SHP77 (cell line): ENCODE measurements around the gene WFDC5.
"Not testable (repeated sequence)": the region's sequence is repeated elsewhere in the genome, so short reads cannot be mapped to it uniquely, and the experiment has no call there.

Experiments
- DNase-seq, 2 experiments: peaks; one replicate each; lab custom pipeline; 2025; lab: John Stamatoyannopoulos, UW

The WFDC5 gene

GRCh38 chr20:45114465-45115385, at the start of gene WFDC5:
WFDC5 (minus strand) TSS chr20:45115174; CDS start chr20:45115083, 91 bp downstream.
- no peak for DNase-seq

DNA sequence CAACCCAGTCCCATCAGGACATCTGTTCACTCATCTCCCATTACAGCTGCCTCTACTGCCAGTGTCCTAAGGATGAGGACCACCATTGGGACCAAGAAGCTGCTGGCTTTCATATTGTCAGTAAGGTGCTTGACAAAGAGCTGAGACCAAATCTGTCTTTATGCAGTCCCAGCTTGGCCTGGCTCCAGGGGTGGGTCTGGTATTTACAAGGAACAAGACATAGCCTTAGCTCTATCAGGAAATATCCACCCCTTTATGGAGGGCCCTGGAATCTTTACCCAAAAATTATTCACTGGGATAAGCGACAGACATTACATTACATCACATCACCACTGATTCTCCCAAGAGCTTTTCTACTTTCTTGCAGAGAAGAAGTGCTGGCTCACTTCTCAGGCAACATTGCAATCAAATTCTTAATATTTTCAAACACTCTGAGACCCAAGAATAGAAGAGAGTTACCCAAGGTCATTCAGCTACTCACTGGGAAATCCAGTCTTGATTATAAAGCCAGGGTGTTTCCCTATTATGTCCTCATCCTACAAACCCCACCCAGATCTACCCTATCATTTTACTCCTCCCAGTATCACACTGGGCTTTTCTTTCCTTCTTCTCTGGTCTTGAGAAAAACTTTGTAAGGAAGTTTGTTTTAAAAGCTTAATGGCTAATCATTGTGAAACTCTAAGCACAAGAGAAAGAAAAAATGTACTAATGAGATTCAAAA, 48.3 kb upstream of the WFDC5 start:
- no peak for DNase-seq

GRCh38 chr20:45157962-45158361, 43.0 kb upstream of the WFDC5 start:
- no peak for DNase-seq

- no peak for DNase-seq
These were observed 41.7 kb upstream of the WFDC5 start for GRCh38 chr20:45156713-45157112.

- not testable (repeated sequence) for DNase-seq
These were observed 39.8 kb upstream of the WFDC5 start for GRCh38 chr20:45154794-45155193.

DNA sequence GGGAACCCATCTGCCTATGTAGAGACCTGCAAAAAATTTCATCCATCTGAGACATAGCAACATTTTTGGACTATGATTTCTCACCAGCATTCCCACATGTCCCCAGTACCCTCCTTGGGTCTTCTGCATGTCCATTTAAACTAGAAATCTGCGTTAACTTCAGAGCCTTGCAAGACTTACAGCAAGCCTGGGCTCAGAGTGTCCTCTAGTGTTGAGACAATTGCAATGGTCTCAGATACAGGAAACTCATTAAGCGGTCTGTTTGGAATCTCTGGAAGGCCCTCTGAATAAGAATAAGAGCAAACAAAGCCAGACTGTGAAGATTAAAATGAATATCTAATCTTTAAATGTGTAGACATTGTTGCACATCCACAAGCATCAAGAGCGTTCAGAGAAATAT, 39.2 kb upstream of the WFDC5 start:
- no peak for DNase-seq

DNA sequence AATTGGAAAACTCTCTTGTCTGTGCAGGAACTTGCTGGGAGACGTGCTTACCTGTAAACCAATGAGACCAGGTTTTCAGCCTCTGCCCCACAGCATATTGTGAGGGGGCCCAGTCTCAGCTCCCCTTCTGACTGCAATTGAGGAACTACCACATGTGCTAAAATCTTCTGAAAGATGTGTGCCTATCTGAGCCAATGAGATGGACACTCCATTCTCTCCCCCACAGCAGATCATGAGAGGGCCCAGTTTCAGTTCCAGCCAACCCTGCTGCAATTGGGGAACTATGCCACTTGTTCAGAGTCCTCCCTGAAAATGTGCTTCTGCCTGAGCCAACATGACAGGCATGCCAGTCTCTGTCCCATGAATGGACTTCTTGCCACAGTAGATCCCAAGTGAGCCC, 38.8 kb upstream of the WFDC5 start:
- DNase-seq = no peak

- no peak for DNase-seq
These were observed 38.2 kb upstream of the WFDC5 start for GRCh38 chr20:45153147-45153546.

DNA sequence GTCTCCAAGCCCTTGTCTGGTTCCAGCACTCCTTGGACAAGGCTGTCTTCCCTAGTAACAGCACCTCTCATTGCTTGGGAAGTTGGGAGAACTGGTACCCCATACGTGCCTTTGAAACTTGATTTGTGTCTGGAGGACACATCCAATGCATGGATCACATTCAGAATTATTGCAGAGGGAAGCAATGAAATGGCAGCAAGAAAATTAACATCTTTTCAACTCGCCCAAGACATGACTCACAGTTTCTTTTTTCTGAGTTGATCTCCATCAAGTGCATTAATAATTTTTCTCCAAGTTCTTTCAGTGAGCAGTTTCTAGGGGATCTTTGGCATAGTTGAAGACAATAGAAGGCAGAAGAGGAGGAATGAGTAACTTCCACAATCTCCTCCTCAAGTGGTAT, 37.4 kb upstream of the WFDC5 start:
- no peak for DNase-seq

- DNase-seq = no peak
These were observed 34.1 kb upstream of the WFDC5 start for GRCh38 chr20:45149062-45149461.

- no peak for DNase-seq
These were observed 25.9 kb upstream of the WFDC5 start for GRCh38 chr20:45140836-45141235.

GRCh38 chr20:45139733-45140375, 24.9 kb upstream of the WFDC5 start:
- not testable (repeated sequence) for DNase-seq

GRCh38 chr20:45138561-45139300, 23.8 kb upstream of the WFDC5 start:
- DNase-seq = no peak

GRCh38 chr20:45136911-45137310, 21.9 kb upstream of the WFDC5 start:
- DNase-seq = no peak

GRCh38 chr20:45128099-45128498, 13.1 kb upstream of the WFDC5 start:
- DNase-seq = no peak

GRCh38 chr20:45124365-45124764, 9.4 kb upstream of the WFDC5 start, which contains the start of gene WFDC12:
WFDC12 (minus strand) TSS chr20:45124465; CDS start chr20:45124447, 18 bp downstream.
- DNase-seq = no peak

DNA sequence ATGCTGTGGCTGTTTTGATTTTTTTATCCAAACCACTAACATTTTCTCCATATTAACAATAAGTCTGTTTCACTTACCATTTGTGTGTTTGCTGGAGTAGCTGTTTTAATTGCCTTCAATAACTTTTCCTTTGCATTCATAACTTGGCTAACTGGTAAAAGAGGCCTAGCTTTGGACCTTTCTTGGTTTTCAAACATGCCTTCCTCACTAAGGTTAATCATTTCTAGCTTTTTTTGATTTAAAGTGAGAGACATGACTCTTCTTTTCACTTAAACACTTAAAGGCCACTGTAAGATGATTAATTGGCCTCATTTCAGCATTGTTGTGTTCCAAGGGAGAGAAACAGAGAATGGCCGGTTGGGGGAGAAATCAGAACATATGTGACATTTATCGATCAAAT, 6.4 kb upstream of the WFDC5 start:
- DNase-seq = no peak

DNA sequence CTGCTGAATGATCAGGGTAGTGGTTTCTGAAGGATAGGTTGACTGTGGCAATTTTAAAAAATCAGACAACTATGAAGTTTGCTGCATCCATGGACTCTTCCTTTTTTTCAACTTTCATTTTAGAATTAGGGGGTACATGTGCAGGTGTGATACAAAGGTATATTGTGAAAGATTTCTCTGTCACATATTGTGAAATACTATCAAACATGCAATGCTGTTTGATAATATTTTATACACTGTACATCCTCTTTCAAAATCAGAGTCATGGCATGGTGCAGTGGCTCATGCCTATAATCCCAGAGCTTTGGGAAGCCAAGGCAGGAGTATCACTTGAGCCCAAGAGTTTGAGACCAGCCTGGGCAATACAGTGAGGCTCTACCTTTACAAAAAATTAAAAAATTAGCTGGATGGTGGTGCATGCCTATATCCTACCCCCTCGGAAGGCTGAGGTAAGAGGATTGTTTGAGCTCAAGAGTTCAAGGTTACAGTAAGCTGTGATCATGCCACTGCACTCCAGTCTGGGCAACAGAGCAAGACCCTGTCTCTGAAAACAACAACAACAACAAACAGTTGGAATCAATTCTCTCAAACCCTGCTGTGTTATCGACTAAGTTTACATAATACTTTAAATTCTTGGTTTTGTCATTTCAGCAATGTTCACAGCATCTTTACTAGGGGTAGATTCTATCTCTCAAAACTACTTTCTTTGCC, 4.7 kb upstream of the WFDC5 start:
- DNase-seq = no peak

DNA sequence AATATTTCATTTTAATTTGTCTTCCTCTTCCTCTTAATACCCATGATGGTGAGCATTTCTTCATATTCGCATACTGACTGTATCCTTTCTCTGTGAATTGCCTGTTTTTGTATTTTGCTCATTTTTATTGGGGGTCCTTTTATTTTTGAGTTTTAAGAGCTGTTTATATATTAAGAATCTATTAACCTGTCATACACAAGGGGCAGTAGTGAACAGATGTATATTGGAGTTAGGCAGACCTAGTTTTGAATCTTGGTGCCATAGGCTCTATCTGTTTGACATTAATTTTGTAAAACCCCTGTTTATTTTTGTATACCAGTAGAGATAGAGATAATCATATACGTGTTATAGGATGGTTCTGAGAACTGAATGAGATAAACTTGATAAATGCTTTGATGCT, 3.1 kb upstream of the WFDC5 start:
- DNase-seq = no peak

GRCh38 chr20:45117581-45117980, 2.6 kb upstream of the WFDC5 start:
- DNase-seq = no peak

- DNase-seq = no peak
These were observed 855 bp upstream of the WFDC5 start for GRCh38 chr20:45115829-45116228.
